AG08395 (cell line): ENCODE results near the gene TMOD4.
A peak's percentile ranks its signal among the peaks of the same experiment; 100 is the strongest.
"Not testable (repeated sequence)": the region's sequence is repeated elsewhere in the genome, so short reads cannot be mapped to it uniquely, and the experiment has no call there.

Experiments
- DNase-seq: peaks from one replicate; pipeline ENCODE4 v3.0.0; 2012; ENCODE audit warnings: mixed read lengths, low spot score

Gene TMOD4

DNA sequence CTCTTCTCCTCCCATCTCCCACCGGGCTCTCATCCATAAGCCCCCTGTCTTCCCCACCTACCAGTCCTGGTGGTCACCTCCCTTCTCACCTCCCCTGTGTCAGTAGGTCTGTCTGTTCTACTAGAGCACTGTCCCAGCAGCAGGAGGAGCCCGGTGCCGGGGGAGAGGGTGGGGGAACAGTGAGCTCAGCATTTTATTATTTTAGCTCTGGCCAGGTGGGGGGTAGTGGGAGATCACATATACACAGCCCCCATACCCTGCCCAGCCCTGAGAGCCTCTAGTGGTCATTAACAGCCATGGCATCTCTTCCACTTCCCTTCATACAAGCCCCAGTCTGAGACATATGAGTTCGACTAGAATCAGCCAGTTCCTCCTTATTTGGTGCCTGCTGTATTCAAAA, at the start of gene TMOD4:
Gene TMOD4, minus strand, starts transcription at position 119 of the 400 bp plus-strand sequence. CDS start 1,106 bp downstream, outside the sequence.
- DNase-seq = peak; percentile 22

DNA sequence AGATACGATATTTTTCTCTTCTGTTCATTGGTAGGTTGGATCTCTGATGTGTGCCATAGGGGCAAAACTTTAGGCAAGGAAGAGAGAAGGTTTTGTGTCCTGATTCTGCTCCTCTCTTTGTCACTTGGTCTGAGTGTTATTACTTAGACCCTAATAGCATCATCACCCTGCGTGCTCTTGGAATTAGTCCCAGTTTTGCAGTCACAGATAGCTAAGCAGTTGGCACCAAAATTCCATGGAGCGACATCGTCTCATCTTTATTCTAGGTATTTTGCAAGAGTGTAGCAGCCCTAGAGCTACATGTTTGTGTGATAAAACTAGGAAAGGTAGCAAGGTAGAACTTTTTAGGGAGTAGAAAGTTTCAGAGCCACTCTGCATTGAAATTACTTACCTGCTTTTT, 46.3 kb upstream of the TMOD4 start:
- DNase-seq = peak; percentile 20

DNA sequence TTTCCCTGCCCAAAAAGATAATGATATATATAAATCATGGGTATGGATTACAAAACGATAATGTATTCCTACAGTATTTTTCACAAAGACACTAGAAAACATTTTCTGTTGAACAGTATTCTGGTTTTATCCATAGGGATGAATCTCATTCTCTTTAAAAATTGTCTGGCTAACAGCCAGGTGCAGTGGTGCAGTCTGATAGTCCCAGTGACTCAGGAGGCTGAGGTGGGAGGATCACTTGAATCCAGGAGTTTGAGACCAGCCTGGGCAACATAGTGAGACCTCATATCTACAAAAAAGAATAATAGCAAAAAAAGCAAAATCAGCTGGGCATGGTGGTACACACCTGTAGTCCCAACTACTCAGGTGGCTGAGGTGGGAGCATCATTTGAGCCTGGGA, 45.8 kb upstream of the TMOD4 start:
- no peak for DNase-seq

DNA sequence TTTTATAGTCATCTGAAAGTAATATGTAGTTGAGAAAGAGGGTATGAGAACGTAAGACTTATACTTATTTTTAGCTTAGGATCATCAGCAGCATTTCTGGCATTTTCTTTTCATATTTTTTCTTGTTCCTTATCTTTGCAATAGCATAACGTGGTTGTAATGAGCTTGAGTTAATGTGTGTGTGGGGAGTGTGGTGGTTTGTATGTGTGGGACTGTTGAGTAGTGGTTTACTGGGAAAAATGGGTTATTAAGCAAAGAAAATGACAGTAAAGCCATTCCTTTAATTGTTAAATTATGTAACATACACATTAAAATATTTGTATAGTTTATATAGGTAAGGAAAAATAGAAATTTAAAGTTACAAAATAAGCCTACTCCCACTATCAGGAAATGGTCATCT, 37.8 kb upstream of the TMOD4 start:
- DNase-seq = no peak

DNA sequence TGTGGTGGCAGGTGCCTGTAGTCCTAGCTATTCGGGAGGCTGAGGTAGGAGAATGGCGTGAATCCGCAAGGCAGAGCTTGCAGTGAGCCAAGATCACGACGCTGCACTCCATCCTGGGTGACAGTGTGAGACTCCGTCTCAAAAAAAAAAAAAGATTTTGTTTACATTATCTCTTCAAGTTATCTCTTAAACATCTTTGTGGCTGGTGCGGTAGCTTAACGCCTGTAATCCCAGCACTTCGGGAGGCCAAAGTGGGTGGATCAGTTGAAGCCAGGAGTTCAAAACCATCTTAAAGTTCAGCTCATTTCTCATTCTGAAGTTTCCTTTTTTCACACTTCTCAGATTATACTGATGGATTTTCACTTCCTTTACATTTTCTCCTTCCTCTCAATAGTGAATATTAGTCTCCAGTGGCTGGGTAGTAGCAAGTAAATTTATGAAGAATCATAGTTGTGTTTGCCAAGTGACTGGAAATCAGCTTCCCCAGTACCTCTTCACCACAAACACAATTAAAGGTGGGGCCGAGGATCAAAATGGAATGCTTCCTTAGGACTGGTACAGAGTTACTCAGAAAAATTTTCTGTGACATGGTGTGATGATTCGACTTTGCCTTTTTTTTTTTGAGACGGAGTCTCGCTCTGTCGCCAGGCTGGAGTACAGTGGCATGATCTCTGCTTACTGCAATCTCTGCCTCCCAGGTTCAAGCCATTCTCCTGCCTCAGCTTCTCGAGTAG, 36.4 kb upstream of the TMOD4 start:
- DNase-seq = no peak

DNA sequence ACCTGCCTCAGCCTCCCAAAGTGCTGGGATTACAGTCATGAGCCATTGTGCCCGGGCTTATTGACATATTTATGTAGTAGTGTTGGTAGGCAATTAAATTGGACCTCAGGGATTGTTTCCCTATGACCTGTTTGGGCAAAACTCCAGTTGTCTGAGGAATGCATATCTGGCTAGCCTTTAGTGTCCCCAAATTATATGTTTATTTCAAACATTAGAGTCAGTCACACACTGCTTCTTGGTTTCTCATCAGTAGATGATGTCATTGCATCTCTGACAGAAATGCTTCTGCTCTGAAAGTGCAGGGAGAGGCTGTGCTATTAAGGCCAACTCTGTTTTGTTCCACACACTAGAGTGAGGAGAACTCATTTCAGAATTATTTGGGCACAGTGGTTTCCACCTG, 35.0 kb upstream of the TMOD4 start:
- peak; percentile 48 for DNase-seq

DNA sequence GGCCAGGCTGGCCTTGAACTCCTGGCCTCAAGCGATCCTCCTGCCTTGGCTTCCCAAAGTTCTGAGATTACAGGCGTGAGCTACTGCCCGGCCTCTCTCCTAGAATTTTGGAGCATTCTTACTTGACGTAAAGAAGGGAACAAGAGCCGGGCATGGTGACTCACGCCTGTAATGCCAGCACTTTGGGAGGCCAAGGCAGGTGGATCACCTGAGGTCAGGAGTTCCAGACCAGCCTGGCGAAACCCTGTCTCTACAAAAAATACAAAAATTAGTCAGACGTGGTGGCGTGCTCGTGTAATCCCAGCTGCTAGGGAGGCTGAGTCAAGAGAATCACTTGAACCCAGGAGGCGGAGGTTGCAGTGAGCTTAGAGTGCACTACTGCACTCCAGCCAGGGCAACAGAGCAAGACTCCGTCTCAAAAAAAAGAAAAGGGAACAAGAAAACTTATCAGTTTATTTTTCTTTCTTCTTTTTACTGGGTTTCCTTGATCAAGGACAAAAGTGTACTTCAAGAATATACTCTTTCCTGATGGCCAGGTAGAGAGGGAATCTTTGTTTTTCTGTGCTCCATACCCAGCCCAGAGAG, 29.7 kb upstream of the TMOD4 start:
- not testable (repeated sequence) for DNase-seq

DNA sequence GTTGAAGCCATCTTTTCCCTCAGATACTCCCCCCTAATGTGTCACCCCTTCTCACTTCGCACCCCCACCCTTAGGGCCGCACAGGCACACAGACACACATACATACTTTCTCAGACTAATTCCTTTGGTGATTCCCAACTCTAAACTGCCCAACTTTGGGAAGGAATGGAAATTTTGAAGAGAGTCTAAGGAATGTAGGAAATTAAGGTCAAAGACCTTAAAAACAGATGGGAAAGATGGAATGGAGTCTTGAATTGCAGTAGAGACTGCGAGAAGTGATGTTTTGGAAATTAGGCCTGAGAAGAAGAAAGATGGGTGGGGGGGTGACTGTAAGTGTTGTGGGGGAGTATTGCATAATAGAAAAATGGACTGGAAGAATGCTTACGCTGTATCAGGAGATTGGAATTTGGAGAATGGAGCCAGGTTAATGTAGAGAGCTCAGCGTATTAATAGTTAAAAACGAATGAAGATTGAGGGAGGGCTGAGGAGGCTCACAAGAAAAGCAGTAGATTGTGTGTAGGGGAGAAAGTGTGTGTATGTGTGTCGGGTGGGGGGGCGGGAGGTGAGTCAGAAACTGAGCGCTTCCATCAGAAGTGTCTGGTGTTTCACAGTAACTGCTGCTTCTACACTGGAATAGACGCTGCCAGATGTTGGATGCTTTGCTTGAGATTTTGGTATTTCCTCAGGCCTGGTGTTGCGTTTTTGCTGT, 24.2 kb upstream of the TMOD4 start:
- peak; percentile 82 for DNase-seq

DNA sequence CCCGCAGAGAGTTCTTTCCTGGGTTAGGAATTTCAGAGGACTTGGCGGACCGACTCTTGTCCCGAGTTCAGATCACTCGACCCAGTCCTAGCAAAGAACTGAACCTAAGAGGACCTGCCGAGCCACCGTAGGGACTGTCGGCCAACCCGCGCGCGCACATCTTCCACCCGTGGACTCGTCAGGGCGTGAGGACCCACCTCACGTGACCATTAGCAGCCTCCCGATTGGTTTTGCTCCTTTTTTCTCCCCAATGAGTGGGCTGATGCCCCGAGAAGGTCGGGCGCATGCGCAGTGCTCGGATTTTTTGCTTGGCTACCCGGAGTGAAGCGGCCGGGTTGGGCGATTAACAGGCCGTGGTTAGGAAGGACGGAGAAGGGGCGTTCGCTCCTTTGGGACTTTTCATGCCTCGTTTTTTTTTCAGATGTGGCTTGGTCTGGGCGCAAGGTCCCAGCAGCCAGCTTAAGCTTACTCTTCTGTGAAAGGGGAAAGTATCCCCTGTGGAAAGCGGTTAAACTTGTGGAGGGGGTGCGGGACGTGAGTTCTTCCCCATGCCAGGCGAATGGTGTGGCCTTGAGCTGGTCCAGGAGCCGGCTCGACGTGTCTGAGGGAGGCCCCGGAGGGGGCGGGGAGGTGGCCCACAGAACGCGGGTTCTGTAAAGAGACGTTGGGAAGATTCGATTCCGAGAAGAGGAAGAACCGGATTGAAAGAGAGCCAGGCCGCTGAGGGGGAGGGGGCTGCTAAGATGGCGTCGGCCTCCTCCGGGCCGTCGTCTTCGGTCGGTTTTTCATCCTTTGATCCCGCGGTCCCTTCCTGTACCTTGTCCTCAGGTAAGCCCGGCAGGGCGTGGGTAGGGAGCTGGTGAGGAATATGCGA, 22.7 kb upstream of the TMOD4 start, which contains the start of gene PIP5K1A:
Gene PIP5K1A, plus strand, starts transcription at position 299 of the 874 bp plus-strand sequence. Its CDS starts 445 bp downstream, at position 744.
- DNase-seq = peak; percentile 99

DNA sequence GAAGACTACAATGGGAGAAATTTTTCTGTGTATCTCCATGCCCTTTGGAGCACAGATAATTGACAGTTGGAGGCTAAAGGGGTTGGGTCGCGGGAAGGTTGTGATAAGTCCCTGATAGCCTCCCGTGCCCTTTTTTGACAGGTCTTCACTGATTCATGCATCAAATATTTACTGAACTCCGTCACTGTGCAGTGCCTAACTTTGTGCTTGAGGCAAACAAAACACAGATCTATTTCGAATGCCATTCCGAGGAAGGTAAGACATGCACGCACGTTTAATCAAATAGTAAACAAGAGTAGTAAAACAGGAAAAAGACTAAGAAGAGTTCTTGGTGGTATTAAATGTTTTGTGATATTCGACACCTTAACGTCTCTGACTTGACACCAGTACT, 22.1 kb upstream of the TMOD4 start:
- DNase-seq = no peak

DNA sequence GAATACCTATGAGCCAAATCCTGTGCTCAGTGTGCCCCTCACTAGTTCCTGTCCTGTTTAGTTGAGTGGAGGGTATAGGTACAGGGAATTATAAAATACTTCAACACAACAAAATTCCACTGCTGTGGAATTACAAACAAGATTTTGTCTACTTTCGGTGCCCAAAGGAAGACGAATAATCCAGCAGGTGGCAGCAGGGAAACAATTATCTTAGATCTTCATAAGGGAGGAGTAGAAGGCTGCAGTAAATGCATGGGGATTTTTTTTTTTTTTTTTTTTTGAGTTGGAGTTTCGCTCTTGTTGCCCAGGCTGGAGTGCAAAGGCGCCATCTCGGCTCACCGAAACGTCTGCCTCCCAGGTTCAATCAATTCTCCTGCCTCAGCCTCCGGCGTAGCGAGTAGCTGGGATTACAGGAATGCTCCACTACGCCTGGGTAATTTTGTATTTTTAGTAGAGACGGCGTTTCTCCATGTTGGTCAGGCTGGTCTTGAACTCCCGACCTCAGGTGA, 20.6 kb upstream of the TMOD4 start:
- DNase-seq = peak; percentile 61

DNA sequence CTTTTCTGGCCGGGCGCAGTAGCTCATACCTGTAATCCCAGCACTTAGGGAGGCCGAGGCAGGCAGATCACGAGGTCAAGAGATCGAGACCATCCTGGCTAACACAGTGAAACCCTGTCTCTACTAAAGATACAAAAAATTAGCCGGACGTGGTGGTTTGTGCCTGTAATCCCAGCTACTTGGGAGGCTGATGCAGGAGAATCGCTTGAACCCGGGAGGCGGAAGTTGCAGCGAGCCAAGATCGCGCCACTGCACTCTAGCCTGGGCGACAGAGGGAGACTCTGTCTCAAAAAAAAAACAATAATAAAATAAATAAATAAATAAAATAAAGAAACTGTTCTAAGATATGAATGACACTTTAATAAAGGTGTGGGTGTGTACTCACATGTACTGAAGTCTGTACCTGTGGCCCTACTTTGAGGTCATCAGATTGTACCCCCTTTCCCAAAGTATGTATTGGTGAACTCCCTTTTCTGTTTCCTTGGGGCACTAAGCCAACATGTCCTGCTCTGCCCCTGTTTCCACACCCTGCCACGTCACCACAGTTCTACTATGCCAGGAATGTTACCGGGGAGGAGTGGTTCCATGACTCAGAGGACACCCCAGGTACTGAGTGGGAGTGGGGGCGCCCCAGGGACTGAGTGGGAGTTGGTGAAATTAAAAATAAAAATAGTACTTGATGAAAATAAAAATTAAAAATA, 19.3 kb upstream of the TMOD4 start:
- peak; percentile 88 for DNase-seq

DNA sequence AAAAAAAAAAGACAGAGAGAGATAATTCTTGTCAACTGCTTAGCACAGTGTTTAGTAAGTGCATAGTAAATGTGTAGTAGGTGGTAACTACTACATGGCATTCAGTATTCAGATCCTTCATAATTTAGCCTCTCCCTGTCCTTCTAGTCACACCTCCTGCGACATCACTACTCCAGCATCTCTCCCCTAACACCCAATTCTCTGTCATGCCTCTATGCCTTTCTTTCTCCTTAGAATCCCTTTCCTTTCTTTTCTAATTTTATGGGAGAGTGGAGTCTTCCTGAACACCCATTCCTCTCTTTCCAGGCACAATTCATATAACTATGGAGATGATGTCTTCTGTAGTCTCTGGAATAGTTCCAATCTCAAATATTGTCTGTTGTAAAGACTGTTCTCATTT, 18.1 kb upstream of the TMOD4 start:
- DNase-seq = no peak

DNA sequence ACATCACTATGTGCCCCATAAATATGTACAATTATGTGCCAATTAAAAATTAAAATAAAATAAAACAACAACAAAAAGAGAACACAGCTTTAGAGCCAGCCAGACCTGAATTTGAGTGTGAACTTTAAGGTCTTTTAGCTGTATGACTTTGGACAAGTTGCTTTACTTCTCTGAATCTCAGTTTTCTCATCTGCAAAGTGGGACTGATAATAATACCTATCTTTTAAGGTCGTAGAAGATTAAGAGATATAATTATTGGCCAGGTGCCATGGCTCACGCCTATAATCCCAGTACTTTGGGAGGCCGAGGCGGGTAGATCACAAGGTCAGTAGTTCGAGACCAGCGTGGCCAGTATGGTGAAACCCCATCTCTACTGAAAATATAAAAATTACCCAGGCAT, 17.5 kb upstream of the TMOD4 start:
- no peak for DNase-seq

DNA sequence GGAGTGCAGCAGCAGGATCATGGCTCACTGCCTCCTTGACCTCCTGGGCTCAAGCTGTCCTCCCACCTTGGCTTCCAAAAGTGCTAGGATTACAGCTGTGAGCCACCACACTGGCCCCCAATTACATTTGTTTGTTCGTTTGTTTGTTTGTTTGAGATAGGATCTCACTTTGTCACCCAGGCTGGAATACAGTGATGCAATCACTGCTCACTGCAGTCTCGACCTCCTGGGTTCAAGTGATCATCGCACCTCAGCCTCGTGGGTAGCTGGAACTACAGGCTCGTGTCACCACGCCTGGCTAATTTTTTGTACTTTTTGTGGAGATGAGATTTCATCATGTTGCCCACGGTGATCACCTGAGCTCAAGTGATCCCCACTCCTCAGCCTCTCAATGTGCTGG, 16.3 kb upstream of the TMOD4 start:
- no peak for DNase-seq

DNA sequence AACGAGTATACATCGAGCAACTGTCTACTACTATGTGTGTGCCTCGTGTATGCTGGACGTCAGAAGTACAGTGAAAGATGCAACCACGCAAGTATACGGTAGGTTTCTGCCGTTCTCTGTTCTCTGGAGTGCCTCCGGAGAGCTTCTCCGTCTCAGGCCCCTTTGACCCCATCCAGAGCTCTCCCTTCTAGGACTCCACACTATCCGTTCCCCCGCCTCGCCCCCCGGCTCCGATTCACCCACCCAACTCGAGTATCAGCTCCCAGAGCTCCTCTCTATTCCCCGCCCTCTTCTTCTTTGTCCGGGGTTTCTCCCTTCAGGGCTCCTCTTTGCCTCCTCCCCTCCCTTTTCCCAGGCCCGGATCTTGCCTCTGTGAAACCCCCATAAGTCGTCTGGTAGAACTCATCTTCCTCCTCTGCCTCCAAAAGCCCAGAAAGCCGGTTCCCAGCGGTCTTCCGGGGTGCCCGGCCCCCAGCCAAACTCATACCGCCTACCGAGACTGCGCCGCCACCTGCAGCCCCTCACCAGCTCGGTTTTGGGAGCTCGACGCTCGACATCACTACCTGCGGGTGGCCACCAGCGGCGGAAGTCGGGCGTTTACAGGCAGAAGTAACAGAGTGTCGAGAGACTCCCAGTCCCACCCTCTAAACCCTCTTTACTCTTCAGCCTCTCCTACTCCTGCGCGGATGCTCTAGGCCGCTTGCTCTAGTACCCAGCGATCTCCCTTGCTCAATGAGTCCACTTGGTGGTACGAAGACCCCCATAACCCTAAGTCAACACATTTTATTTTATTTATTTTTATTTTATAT, 14.1 kb upstream of the TMOD4 start, which contains the start of gene VPS72:
Gene VPS72, minus strand, starts transcription at position 561 of the 809 bp plus-strand sequence. Its CDS starts 76 bp downstream, at position 485.
- peak; percentile 91 for DNase-seq

DNA sequence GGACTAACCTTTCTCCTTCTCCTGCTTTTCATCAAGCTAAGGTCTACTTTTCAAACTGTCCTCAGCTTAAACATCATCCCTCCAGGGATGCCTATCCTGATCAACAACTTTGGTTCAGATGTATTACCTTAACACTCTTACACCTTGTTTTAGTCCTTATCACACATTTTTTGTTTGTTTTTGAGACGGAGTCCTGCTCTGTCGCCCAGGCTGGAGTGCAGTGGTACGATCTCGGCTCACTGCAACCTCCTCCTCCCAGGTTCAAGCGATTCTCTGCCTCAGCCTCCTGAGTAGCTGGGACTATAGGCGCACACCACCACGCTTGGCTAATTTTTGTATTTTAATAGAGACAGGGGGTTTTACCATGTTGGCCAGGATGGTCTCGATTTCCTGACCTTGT, 12.9 kb upstream of the TMOD4 start:
- not testable (repeated sequence) for DNase-seq

DNA sequence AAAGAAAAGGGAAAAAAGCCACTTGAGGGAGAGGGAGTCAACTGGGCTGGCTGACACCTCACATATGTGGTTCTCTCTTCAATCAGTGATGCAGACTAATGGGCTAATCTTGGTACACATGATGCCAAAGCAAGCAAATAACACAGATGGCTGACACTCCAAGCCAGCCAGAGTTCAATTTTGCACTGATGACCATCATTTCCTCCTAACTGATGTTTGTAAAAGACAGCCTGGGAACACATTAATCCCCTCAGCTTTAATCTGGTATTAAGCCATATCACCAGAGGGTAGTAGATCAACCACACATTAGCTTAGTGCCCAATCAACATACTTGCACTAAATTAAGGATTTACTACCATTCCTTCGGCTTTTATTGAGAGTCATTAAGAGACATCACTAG, 11.4 kb upstream of the TMOD4 start:
- DNase-seq = no peak

DNA sequence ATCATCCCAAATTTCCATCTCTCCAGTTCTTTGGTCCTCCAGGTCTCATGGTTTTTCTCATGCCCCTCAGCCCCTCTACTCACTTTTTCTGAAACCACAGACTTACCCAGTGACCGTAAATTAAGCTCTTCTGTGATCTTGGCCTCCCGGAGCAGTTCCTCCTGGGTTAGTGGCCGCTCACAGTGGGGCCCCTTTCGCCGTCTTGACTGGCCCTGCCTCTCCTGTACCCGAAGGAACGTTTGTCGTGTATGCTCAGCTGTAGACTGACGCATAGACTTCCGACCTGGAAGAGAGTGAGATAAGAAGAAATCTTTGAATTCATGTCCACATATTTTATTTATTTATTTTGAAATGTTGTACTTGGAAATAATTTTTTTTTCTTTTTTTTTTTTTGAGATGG, 8.4 kb upstream of the TMOD4 start:
- DNase-seq = no peak

DNA sequence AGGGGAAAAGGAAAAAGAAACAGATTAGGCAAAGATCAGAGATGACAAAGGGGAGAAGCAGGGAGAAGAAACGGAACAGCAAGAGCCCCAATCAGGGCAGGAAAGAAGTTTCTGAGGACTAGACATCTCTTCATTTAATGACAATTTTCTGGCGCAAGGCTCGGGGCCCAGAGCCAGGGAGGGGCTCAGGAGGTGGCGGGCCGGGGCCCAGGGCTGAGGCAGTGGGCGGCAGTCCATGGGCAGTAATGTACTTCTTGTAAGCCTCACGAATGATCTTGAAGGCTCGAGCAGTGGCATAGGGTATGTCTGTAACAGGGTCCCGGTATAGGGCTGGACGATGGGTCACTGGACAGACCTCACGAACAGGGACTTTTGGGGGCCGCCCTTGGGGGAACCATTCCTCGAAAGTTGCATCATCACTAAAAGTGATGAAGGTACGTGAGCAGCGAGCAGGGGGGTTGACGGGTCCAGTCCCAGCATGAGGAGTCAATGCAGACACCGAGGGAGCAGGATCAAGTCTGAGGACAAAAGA, 799 bp upstream of the TMOD4 start:
- DNase-seq = no peak
